IPS-20b (cell line): ENCODE measurements around the gene LIMA1.
"Not testable (repeated sequence)": the region's sequence is repeated elsewhere in the genome, so short reads cannot be mapped to it uniquely, and the experiment has no call there.

ENCODE experiments used
- H3K27ac ChIP-seq: one replicate; pipeline ENCODE4 v1.5.1; 2013; ENCODE audit warnings: low read length
- H3K27me3 ChIP-seq: 2 replicates; pipeline ENCODE4 v1.6.1; 2013; ENCODE audit warnings: mild to moderate bottlenecking, low read length, inconsistent platforms; ENCODE audit not compliant: insufficient read depth
- H3K36me3 ChIP-seq: 2 replicates; pipeline ENCODE4 v1.6.1; 2013; ENCODE audit warnings: low read depth, mild to moderate bottlenecking, inconsistent platforms, low read length, moderate library complexity; ENCODE audit not compliant: insufficient read depth
- H3K4me1 ChIP-seq: 2 replicates; pipeline ENCODE4 v1.6.1; 2013; ENCODE audit warnings: mild to moderate bottlenecking, control low read depth, inconsistent platforms, low read length, moderate library complexity; ENCODE audit not compliant: insufficient read depth
- H3K4me3 ChIP-seq: 2 replicates; pipeline ENCODE4 v1.5.1; 2013; ENCODE audit warnings: mild to moderate bottlenecking, low read length, inconsistent platforms
- H3K9ac ChIP-seq: 2 replicates; pipeline ENCODE4 v1.6.1; 2013; ENCODE audit warnings: low read depth, mild to moderate bottlenecking, inconsistent platforms, low read length, moderate library complexity
- H3K9me3 ChIP-seq: 2 replicates; pipeline ENCODE4 v1.6.1; 2013; ENCODE audit warnings: mild to moderate bottlenecking, low read depth, low read length, inconsistent platforms; ENCODE audit not compliant: insufficient read depth

The LIMA1 gene

GRCh38 chr12:50283229-50283923, at the start of gene LIMA1:
LIMA1 (minus strand) TSS chr12:50283520; CDS start chr12:50248751, 34,769 bp downstream.
- Histone ChIP-seq H3K9me3 (no peaks in the 10 kb centered on the region), H3K27me3 (peaks cover 20% of the 10 kb centered on the region), H3K9ac (peak within 1 kb of the TSS; percentile 85), H3K4me1 (peaks cover 4% of the 10 kb centered on the region; the same call in 1 of the 2 replicates), H3K4me3 (peak within 1 kb of the TSS; percentile 83), H3K36me3 (no peaks in the 10 kb centered on the region), H3K27ac (no peak within 1 kb of the TSS)

- Histone ChIP-seq H3K9me3 (no peaks in the 10 kb centered on the region), H3K4me1 (no peaks in the 10 kb centered on the region), H3K27ac (no peak overlapping the region), H3K9ac (no peak overlapping the region), H3K27me3 (no peaks in the 10 kb centered on the region), H3K4me3 (no peak overlapping the region), H3K36me3 (no peaks in the 10 kb centered on the region)
Measured at GRCh38 chr12:50331745-50332144, 48.4 kb upstream of the LIMA1 start.

- H3K27me3 ChIP-seq, H3K4me1 ChIP-seq, H3K9me3 ChIP-seq, H3K36me3 ChIP-seq, H3K4me3 ChIP-seq, H3K27ac ChIP-seq, H3K9ac ChIP-seq: not testable (repeated sequence)
Measured at GRCh38 chr12:50328664-50329063, 45.3 kb upstream of the LIMA1 start.

GRCh38 chr12:50326590-50327284, 43.4 kb upstream of the LIMA1 start:
- Histone ChIP-seq H3K27me3 (no peaks in the 10 kb centered on the region), H3K4me3 (no peak overlapping the region), H3K9me3 (no peaks in the 10 kb centered on the region), H3K4me1 (no peaks in the 10 kb centered on the region), H3K27ac (no peak overlapping the region), H3K36me3 (no peaks in the 10 kb centered on the region), H3K9ac (no peak overlapping the region)

GRCh38 chr12:50325890-50326391, 42.6 kb upstream of the LIMA1 start:
- Histone ChIP-seq H3K36me3 (no peaks in the 10 kb centered on the region), H3K27me3 (no peaks in the 10 kb centered on the region), H3K27ac (no peak overlapping the region), H3K4me1 (no peaks in the 10 kb centered on the region), H3K9ac (no peak overlapping the region), H3K4me3 (no peak overlapping the region), H3K9me3 (no peaks in the 10 kb centered on the region)

- H3K9me3 ChIP-seq, H3K9ac ChIP-seq, H3K27me3 ChIP-seq, H3K4me1 ChIP-seq, H3K4me3 ChIP-seq, H3K27ac ChIP-seq, H3K36me3 ChIP-seq: not testable (repeated sequence)
Measured at GRCh38 chr12:50324770-50325169, 41.5 kb upstream of the LIMA1 start.

- H3K27me3 ChIP-seq, result not testable (repeated sequence)
Measured at GRCh38 chr12:50324077-50324476, 40.8 kb upstream of the LIMA1 start.

GRCh38 chr12:50322206-50322605, 38.9 kb upstream of the LIMA1 start:
- Histone ChIP-seq H3K9me3 (no peaks in the 10 kb centered on the region), H3K9ac (no peak overlapping the region), H3K27ac (no peak overlapping the region), H3K4me1 (no peaks in the 10 kb centered on the region), H3K4me3 (no peak overlapping the region), H3K36me3 (no peaks in the 10 kb centered on the region), H3K27me3 (no peaks in the 10 kb centered on the region)

More at GRCh38 chr12:50324077-50324476, 40.8 kb upstream of the LIMA1 start:
- not testable (repeated sequence) for H3K4me1 ChIP-seq, H3K9me3 ChIP-seq, H3K9ac ChIP-seq, H3K4me3 ChIP-seq, H3K36me3 ChIP-seq, H3K27ac ChIP-seq

- H3K9ac ChIP-seq, result no peak overlapping the region
- no peaks in the 10 kb centered on the region for H3K27me3 ChIP-seq
- H3K9me3 ChIP-seq, result no peaks in the 10 kb centered on the region
- no peak overlapping the region for H3K4me3 ChIP-seq
- no peaks in the 10 kb centered on the region for H3K4me1 ChIP-seq
- no peaks in the 10 kb centered on the region for H3K36me3 ChIP-seq
- no peak overlapping the region for H3K27ac ChIP-seq
Measured at GRCh38 chr12:50317203-50317602, 33.9 kb upstream of the LIMA1 start.

GRCh38 chr12:50315803-50316202, 32.5 kb upstream of the LIMA1 start:
- H3K9me3 ChIP-seq, result no peaks in the 10 kb centered on the region
- H3K4me3 ChIP-seq, result no peak overlapping the region
- H3K36me3 ChIP-seq, result no peaks in the 10 kb centered on the region
- no peaks in the 10 kb centered on the region for H3K4me1 ChIP-seq
- H3K9ac ChIP-seq, result no peak overlapping the region
- H3K27me3 ChIP-seq, result no peaks in the 10 kb centered on the region
- no peak overlapping the region for H3K27ac ChIP-seq

- Histone ChIP-seq H3K9ac (no peak overlapping the region), H3K4me3 (no peak overlapping the region), H3K27ac (no peak overlapping the region), H3K27me3 (no peaks in the 10 kb centered on the region), H3K9me3 (no peaks in the 10 kb centered on the region), H3K36me3 (no peaks in the 10 kb centered on the region), H3K4me1 (peaks cover 8% of the 10 kb centered on the region)
Measured at GRCh38 chr12:50314636-50315312, 31.5 kb upstream of the LIMA1 start.

GRCh38 chr12:50313971-50314370, 30.7 kb upstream of the LIMA1 start:
- H3K4me3 ChIP-seq, H3K9ac ChIP-seq, H3K36me3 ChIP-seq, H3K27ac ChIP-seq, H3K4me1 ChIP-seq, H3K9me3 ChIP-seq, H3K27me3 ChIP-seq: not testable (repeated sequence)
